IMR-90 (cell line): ENCODE results near the gene TSEN54. TPM values are rescaled to one million over a fixed set of nuclear protein-coding genes. Genes with fewer than 3 reads are reported as not detected.

Experiments used
- ATAC-seq: fragments of 200-7000 bp; cut with Tn5 transposase; 2 replicates; pipeline ENCODE4 v1.9.1; 2020; ENCODE audit warnings: low read depth, mild to moderate bottlenecking, moderate library complexity
- BruUV-seq: library from RNA; stranded (reverse); fragments of 400-500 nt; replicated peaks from 2 replicates; lab custom pipeline; 2021; lab: Mats Ljungman, UMichigan
- CTCF ChIA-PET: fragments of 300-600 bp; formaldehyde crosslinking; extraction: SDS; loops from one replicate; lab custom pipeline; 2021; ENCODE audit warnings: antibody characterized with exemption; lab: Yijun Ruan, JAX
- POLR2A ChIA-PET: fragments of 300-600 bp; sonication (Branson Sonifier 250); formaldehyde crosslinking; loops from one replicate; lab custom pipeline; 2022; ENCODE audit warnings: antibody characterized with exemption; ENCODE audit not compliant: unreplicated experiment; lab: Charles Lee
- DNase-seq: peaks from one replicate; pipeline ENCODE4 v3.0.0; 2013
- H2AFZ ChIP-seq: replicated peaks from 2 replicates; pipeline ENCODE3; 2013; ENCODE audit warnings: low read length, mild to moderate bottlenecking; ENCODE audit not compliant: poor library complexity
- H2AK5ac ChIP-seq: 2 replicates; pipeline ENCODE4 v1.6.1; 2013; ENCODE audit warnings: low read depth, low read length, inconsistent platforms
- H2AK9ac ChIP-seq: replicated peaks from 2 replicates; pipeline ENCODE3; 2013; ENCODE audit warnings: mild to moderate bottlenecking, low read depth, low read length, moderate library complexity; ENCODE audit not compliant: poor library complexity
- H2BK120ac ChIP-seq: 2 replicates; pipeline ENCODE4 v1.6.1; 2013; ENCODE audit warnings: low read depth, low read length, inconsistent platforms
- H2BK15ac ChIP-seq: 3 replicates; pipeline ENCODE4 v1.6.1; 2013; ENCODE audit warnings: low read depth, low read length, inconsistent platforms
- H2BK20ac ChIP-seq: 2 replicates; pipeline ENCODE4 v1.6.1; 2013; ENCODE audit warnings: low read depth, mild to moderate bottlenecking, inconsistent platforms, low read length, moderate library complexity
- H2BK5ac ChIP-seq: 2 replicates; pipeline ENCODE4 v1.6.1; 2013; ENCODE audit warnings: mild to moderate bottlenecking, low read depth, low read length, inconsistent platforms; ENCODE audit not compliant: poor library complexity, severe bottlenecking
- H3K14ac ChIP-seq: replicated peaks from 2 replicates; pipeline ENCODE4 v1.6.1; 2013; ENCODE audit warnings: low read depth, low read length, inconsistent platforms
- H3K18ac ChIP-seq: 2 replicates; pipeline ENCODE4 v1.6.1; 2013; ENCODE audit warnings: low read depth, low read length, control low read depth
- H3K23ac ChIP-seq: 2 replicates; pipeline ENCODE4 v1.6.1; 2013; ENCODE audit warnings: low read depth, low read length, inconsistent platforms
- H3K27ac ChIP-seq: 2 replicates; pipeline ENCODE4 v1.5.1; 2013; ENCODE audit warnings: mild to moderate bottlenecking, control low read depth, low read length; ENCODE audit not compliant: insufficient read depth
- H3K27me3 ChIP-seq: 2 replicates; pipeline ENCODE4 v1.6.1; 2013; ENCODE audit warnings: low read length; ENCODE audit not compliant: control insufficient read depth, insufficient read depth
- H3K36me3 ChIP-seq: 2 replicates; pipeline ENCODE4 v1.6.1; 2013; ENCODE audit warnings: low read length, mixed read lengths; ENCODE audit not compliant: control insufficient read depth, insufficient read depth
- H3K4ac ChIP-seq: 2 replicates; pipeline ENCODE4 v1.6.1; 2013; ENCODE audit warnings: low read depth, low read length, inconsistent platforms
- H3K4me1 ChIP-seq: 2 replicates; pipeline ENCODE4 v1.6.1; 2013; ENCODE audit warnings: low read length, mixed read lengths; ENCODE audit not compliant: control insufficient read depth, insufficient read depth
- H3K4me2 ChIP-seq: 2 replicates; pipeline ENCODE4 v1.6.1; 2013; ENCODE audit warnings: low read depth, mild to moderate bottlenecking, control low read depth, low read length, moderate library complexity
- H3K4me3 ChIP-seq: 2 replicates; pipeline ENCODE4 v1.5.1; 2013; ENCODE audit warnings: low read depth, mild to moderate bottlenecking, control low read depth, low read length, moderate library complexity; ENCODE audit not compliant: insufficient read depth
- H3K56ac ChIP-seq: 2 replicates; pipeline ENCODE4 v1.6.1; 2013; ENCODE audit warnings: low read length, inconsistent platforms; ENCODE audit not compliant: insufficient read depth; ENCODE audit errors: extremely low read depth
- H3K79me1 ChIP-seq, 2 experiments: 2 replicates each; pipeline ENCODE4 v1.6.1; 2013; ENCODE audit warnings: low read length in 2 of 2, inconsistent platforms in 1 of 2, low read depth in 1 of 2
- H3K9ac ChIP-seq: 2 replicates; pipeline ENCODE4 v1.6.1; 2013; ENCODE audit warnings: low read depth, low read length, control low read depth
- H3K9me1 ChIP-seq: 2 replicates; pipeline ENCODE4 v1.6.1; 2013; ENCODE audit warnings: low read length, inconsistent platforms; ENCODE audit not compliant: insufficient read depth
- H3K9me3 ChIP-seq: 2 replicates; pipeline ENCODE4 v1.6.1; 2013; ENCODE audit warnings: low read length; ENCODE audit not compliant: control insufficient read depth, insufficient read depth
- H4K20me1 ChIP-seq: 2 replicates; pipeline ENCODE4 v1.6.1; 2013; ENCODE audit warnings: low read length, inconsistent platforms; ENCODE audit not compliant: insufficient read depth
- H4K5ac ChIP-seq: 2 replicates; pipeline ENCODE4 v1.6.1; 2013; ENCODE audit warnings: mild to moderate bottlenecking, low read depth, low read length, control low read depth
- H4K8ac ChIP-seq, 2 experiments: 2 replicates each; pipeline ENCODE4 v1.6.1; 2013; ENCODE audit warnings: low read depth in 2 of 2, low read length in 2 of 2, control low read depth in 1 of 2, inconsistent platforms in 1 of 2
- H4K91ac ChIP-seq: 2 replicates; pipeline ENCODE4 v1.6.1; 2013; ENCODE audit warnings: low read depth, low read length, inconsistent platforms; ENCODE audit not compliant: insufficient read depth
- BHLHE40 ChIP-seq: fragments of 150-350 bp; IDR thresholded peaks from 2 replicates; pipeline ENCODE4 v1.6.1; 2016; ENCODE audit warnings: mild to moderate bottlenecking, low read depth, low read length
- MAZ ChIP-seq: IDR thresholded peaks from 2 replicates; pipeline ENCODE4 v1.6.1; 2012; ENCODE audit warnings: low read depth, mild to moderate bottlenecking, low read length, improper control_type of control experiment, moderate library complexity, borderline replicate concordance
- POLR2A ChIP-seq: IDR thresholded peaks from 2 replicates; pipeline ENCODE4 v1.6.1; 2012; ENCODE audit warnings: mild to moderate bottlenecking, low read depth, low read length
- WGBS, 2 experiments: methylation state at CpG; one replicate each; pipeline versions ENCODE4 v1.1.5 to v1.1.7; 2013; ENCODE audit warnings: missing lambda C conversion rate in 2 of 2; ENCODE audit not compliant: insufficient read length in 1 of 2; ENCODE audit errors: extremely low coverage in 2 of 2; 5-methylcytosine and 5-hydroxymethylcytosine counted together
- dilution Hi-C: fragments of 300-500 bp; cut with HindIII; formaldehyde crosslinking; loops from one replicate; pipeline ENCODE4 v1.14.3; 2018; ENCODE audit warnings: low sequenced_read_pairs; ENCODE audit not compliant: unreplicated experiment
- in situ Hi-C: fragments of 300-500 bp; cut with MboI; formaldehyde crosslinking; loops from 3 replicates; pipeline ENCODE4 v1.14.3; 2019; ENCODE audit warnings: low sequenced_read_pairs, inconsistent platforms, mixed read lengths
- intact Hi-C: fragments of 100-400 bp; cut with micrococcal nuclease; formaldehyde crosslinking; loops from 2 replicates; pipeline ENCODE4 v1.10.0; 2022
- polyA plus RNA-seq, 3 experiments: library from polyadenylated mRNA; depleted of rRNA; stranded (reverse); fragments of >200 nt; gene quantifications; 2 replicates each; pipeline ENCODE4 v1.2.3, GENCODE V29; 2012; ENCODE audit warnings: low replicate concordance in 1 of 3
- total RNA-seq: library from RNA; depleted of rRNA; stranded (reverse); fragments of >200 nt; gene quantifications from 2 replicates; pipeline ENCODE4 v1.2.3, GENCODE V29; 2012

The TSEN54 gene
- total and polyA plus RNA-seq, 2 of the 4 experiments (the other 2 are of a cell fraction), result 7.2 to 14.9 TPM

DNA sequence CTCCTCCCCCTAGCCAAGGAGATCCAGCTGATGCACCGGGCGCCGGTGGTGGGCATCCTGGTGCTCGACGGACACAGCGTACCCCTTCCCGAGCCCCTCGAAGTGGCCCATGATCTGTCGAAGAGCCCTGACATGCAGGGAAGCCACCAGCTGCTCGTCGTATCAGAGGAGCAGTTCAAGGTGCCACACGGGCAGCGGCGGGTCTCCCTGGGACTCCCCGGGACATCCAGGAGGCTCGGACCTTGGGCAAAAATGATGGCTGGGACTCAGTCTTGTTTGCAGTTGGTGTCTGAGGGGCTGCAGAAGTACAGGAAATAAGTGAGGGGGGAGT lies 55.5 kb downstream of the TSEN54 start:
- H3K27me3 ChIP-seq, result peaks cover 19% of the 10 kb centered on the region; the same call in 1 of the 2 replicates
- H3K36me3 ChIP-seq, result no peaks in the 10 kb centered on the region
- no peak overlapping the region for H3K56ac ChIP-seq
- ATAC-seq (no peak), DNase-seq (no peak)
- H4K91ac ChIP-seq, result no peak overlapping the region
- dilution Hi-C loops, result no loop called here
- no peak overlapping the region for H3K9ac ChIP-seq
- intact Hi-C loops, result no loop called here
- no peak overlapping the region for H2BK20ac ChIP-seq
- H2BK120ac ChIP-seq, result no peak overlapping the region
- H3K4me1 ChIP-seq, result no peaks in the 10 kb centered on the region
- no peak for TF ChIP-seq POLR2A
- no peak for TF ChIP-seq BHLHE40
- no peak for TF ChIP-seq MAZ
- no peak overlapping the region for H2AK9ac ChIP-seq
- no peak overlapping the region for H3K23ac ChIP-seq
- H2AK5ac ChIP-seq, result no peak overlapping the region
- H4K8ac ChIP-seq, result no peak overlapping the region
- WGBS, 2 experiments, result 95% methylated on average over 11 of the region's 16 CpGs; no CpG with 5 or more reads in 1 of the 2 experiments
- H3K27ac ChIP-seq, result no peak overlapping the region
- no peaks in the 10 kb centered on the region for H3K9me3 ChIP-seq
- H3K4ac ChIP-seq, result no peak overlapping the region
- H4K20me1 ChIP-seq, result no peaks in the 10 kb centered on the region
- H2BK5ac ChIP-seq, result no peak overlapping the region
- CTCF ChIA-PET, result no interaction called here
- no peak overlapping the region for H3K18ac ChIP-seq
- no peak overlapping the region for H3K4me3 ChIP-seq
- in situ Hi-C loops, result no loop called here
- no peak overlapping the region for H2BK15ac ChIP-seq
- H4K5ac ChIP-seq, result no peak overlapping the region
- H2AFZ ChIP-seq, result no peak overlapping the region
- H3K4me2 ChIP-seq, result no peak overlapping the region
- H3K14ac ChIP-seq, result no peak overlapping the region
- POLR2A ChIA-PET, result no interaction called here
- no peaks in the 10 kb centered on the region for H3K9me1 ChIP-seq
- no TSS peak for BruUV-seq
- no peaks in the 10 kb centered on the region for H3K79me1 ChIP-seq
